ENCODE data around the gene ASCL5.

- TF ChIP-seq, protein P1, sequence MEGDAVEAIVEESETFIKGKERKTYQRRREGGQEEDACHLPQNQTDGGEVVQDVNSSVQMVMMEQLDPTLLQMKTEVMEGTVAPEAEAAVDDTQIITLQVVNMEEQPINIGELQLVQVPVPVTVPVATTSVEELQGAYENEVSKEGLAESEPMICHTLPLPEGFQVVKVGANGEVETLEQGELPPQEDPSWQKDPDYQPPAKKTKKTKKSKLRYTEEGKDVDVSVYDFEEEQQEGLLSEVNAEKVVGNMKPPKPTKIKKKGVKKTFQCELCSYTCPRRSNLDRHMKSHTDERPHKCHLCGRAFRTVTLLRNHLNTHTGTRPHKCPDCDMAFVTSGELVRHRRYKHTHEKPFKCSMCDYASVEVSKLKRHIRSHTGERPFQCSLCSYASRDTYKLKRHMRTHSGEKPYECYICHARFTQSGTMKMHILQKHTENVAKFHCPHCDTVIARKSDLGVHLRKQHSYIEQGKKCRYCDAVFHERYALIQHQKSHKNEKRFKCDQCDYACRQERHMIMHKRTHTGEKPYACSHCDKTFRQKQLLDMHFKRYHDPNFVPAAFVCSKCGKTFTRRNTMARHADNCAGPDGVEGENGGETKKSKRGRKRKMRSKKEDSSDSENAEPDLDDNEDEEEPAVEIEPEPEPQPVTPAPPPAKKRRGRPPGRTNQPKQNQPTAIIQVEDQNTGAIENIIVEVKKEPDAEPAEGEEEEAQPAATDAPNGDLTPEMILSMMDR (IDR thresholded peaks at IDR 0.05 in 2 of 3, conservative IDR thresholded peaks at IDR 0.05 in 1 of 3; ENCODE audit: insufficient read depth in 2 of 3, low read depth in 1 of 3, low read length in 3 of 3): no peak
- TF ChIP-seq, protein P2, sequence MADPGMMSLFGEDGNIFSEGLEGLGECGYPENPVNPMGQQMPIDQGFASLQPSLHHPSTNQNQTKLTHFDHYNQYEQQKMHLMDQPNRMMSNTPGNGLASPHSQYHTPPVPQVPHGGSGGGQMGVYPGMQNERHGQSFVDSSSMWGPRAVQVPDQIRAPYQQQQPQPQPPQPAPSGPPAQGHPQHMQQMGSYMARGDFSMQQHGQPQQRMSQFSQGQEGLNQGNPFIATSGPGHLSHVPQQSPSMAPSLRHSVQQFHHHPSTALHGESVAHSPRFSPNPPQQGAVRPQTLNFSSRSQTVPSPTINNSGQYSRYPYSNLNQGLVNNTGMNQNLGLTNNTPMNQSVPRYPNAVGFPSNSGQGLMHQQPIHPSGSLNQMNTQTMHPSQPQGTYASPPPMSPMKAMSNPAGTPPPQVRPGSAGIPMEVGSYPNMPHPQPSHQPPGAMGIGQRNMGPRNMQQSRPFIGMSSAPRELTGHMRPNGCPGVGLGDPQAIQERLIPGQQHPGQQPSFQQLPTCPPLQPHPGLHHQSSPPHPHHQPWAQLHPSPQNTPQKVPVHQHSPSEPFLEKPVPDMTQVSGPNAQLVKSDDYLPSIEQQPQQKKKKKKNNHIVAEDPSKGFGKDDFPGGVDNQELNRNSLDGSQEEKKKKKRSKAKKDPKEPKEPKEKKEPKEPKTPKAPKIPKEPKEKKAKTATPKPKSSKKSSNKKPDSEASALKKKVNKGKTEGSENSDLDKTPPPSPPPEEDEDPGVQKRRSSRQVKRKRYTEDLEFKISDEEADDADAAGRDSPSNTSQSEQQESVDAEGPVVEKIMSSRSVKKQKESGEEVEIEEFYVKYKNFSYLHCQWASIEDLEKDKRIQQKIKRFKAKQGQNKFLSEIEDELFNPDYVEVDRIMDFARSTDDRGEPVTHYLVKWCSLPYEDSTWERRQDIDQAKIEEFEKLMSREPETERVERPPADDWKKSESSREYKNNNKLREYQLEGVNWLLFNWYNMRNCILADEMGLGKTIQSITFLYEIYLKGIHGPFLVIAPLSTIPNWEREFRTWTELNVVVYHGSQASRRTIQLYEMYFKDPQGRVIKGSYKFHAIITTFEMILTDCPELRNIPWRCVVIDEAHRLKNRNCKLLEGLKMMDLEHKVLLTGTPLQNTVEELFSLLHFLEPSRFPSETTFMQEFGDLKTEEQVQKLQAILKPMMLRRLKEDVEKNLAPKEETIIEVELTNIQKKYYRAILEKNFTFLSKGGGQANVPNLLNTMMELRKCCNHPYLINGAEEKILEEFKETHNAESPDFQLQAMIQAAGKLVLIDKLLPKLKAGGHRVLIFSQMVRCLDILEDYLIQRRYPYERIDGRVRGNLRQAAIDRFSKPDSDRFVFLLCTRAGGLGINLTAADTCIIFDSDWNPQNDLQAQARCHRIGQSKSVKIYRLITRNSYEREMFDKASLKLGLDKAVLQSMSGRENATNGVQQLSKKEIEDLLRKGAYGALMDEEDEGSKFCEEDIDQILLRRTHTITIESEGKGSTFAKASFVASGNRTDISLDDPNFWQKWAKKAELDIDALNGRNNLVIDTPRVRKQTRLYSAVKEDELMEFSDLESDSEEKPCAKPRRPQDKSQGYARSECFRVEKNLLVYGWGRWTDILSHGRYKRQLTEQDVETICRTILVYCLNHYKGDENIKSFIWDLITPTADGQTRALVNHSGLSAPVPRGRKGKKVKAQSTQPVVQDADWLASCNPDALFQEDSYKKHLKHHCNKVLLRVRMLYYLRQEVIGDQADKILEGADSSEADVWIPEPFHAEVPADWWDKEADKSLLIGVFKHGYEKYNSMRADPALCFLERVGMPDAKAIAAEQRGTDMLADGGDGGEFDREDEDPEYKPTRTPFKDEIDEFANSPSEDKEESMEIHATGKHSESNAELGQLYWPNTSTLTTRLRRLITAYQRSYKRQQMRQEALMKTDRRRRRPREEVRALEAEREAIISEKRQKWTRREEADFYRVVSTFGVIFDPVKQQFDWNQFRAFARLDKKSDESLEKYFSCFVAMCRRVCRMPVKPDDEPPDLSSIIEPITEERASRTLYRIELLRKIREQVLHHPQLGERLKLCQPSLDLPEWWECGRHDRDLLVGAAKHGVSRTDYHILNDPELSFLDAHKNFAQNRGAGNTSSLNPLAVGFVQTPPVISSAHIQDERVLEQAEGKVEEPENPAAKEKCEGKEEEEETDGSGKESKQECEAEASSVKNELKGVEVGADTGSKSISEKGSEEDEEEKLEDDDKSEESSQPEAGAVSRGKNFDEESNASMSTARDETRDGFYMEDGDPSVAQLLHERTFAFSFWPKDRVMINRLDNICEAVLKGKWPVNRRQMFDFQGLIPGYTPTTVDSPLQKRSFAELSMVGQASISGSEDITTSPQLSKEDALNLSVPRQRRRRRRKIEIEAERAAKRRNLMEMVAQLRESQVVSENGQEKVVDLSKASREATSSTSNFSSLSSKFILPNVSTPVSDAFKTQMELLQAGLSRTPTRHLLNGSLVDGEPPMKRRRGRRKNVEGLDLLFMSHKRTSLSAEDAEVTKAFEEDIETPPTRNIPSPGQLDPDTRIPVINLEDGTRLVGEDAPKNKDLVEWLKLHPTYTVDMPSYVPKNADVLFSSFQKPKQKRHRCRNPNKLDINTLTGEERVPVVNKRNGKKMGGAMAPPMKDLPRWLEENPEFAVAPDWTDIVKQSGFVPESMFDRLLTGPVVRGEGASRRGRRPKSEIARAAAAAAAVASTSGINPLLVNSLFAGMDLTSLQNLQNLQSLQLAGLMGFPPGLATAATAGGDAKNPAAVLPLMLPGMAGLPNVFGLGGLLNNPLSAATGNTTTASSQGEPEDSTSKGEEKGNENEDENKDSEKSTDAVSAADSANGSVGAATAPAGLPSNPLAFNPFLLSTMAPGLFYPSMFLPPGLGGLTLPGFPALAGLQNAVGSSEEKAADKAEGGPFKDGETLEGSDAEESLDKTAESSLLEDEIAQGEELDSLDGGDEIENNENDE (IDR thresholded peaks at IDR 0.05; ENCODE audit: low read depth, low read length): no peak
- no peak for TF ChIP-seq EZH2 (IDR thresholded peaks at IDR 0.05; ENCODE audit: borderline replicate concordance, low read depth, low read length)
- no peak for TF ChIP-seq MCM5 (IDR thresholded peaks at IDR 0.05; ENCODE audit: low read depth)
- TF ChIP-seq REST (IDR thresholded peaks at IDR 0.05; ENCODE audit: borderline replicate concordance): no peak
- no peak for TF ChIP-seq REST (CRISPR knock-in tag; IDR thresholded peaks at IDR 0.05; ENCODE audit: low read depth)
- TF ChIP-seq SP2 (IDR thresholded peaks at IDR 0.05; ENCODE audit: extremely low read depth, low read depth, low read length, poor library complexity, severe bottlenecking): no peak
- TF ChIP-seq ARNT (IDR thresholded peaks at IDR 0.05): no peak
- no peak for TF ChIP-seq CREM (IDR thresholded peaks at IDR 0.05; ENCODE audit: low read depth)
- no peak for TF ChIP-seq ILF3 (IDR thresholded peaks at IDR 0.05; ENCODE audit: borderline replicate concordance)
- no peak for TF ChIP-seq FOXK2 (conservative IDR thresholded peaks at IDR 0.05 in 1 of 2, IDR thresholded peaks at IDR 0.05 in 1 of 2; ENCODE audit: low read depth in 2 of 2)
These were observed 50.9 kb downstream of the ASCL5 start for GRCh38 chr1:201076092-201076491.

Measured in K562 (cell line).